Calu3 (cell line): Measurements from ENCODE around the gene MED6. TPM values are rescaled to one million over a fixed set of nuclear protein-coding genes. Genes with fewer than 3 reads are reported as not detected.

Experiments used
- BruUV-seq: library from RNA; stranded (reverse); fragments of 400-500 nt; replicated peaks from 2 replicates; lab custom pipeline; 2021; lab: Mats Ljungman, UMichigan
- CTCF ChIA-PET: fragments of 300-600 bp; sonication (Branson Sonifier 250); formaldehyde crosslinking; loops from one replicate; lab custom pipeline; 2022; ENCODE audit warnings: antibody characterized with exemption; lab: Charles Lee
- DNase-seq: peaks from one replicate; pipeline ENCODE4 v3.0.0; 2022
- H3K27ac Mint-ChIP-seq: one replicate; pipeline ENCODE4 v1.8.0; 2022; ENCODE audit warnings: mixed read lengths; ENCODE audit not compliant: unreplicated experiment
- H3K27me3 Mint-ChIP-seq: one replicate; pipeline ENCODE4 v1.8.0; 2022; ENCODE audit warnings: mixed read lengths; ENCODE audit not compliant: unreplicated experiment
- H3K36me3 Mint-ChIP-seq: one replicate; pipeline ENCODE4 v1.8.0; 2022; ENCODE audit warnings: mild to moderate bottlenecking, moderate library complexity, mixed read lengths; ENCODE audit not compliant: insufficient read depth, unreplicated experiment
- H3K4me1 Mint-ChIP-seq: one replicate; pipeline ENCODE4 v1.8.0; 2022; ENCODE audit warnings: mild to moderate bottlenecking, low read depth, mixed read lengths; ENCODE audit not compliant: unreplicated experiment
- H3K4me3 Mint-ChIP-seq: one replicate; pipeline ENCODE4 v1.8.0; 2022; ENCODE audit warnings: mild to moderate bottlenecking, low read depth, moderate library complexity, mixed read lengths; ENCODE audit not compliant: unreplicated experiment
- H3K9me3 Mint-ChIP-seq: one replicate; pipeline ENCODE4 v1.8.0; 2022; ENCODE audit warnings: low read depth, mixed read lengths; ENCODE audit not compliant: unreplicated experiment
- intact Hi-C: fragments of 100-400 bp; cut with micrococcal nuclease; formaldehyde crosslinking; loops from one replicate; pipeline ENCODE4 v1.10.0; 2022; ENCODE audit not compliant: unreplicated experiment
- total RNA-seq: library from RNA; stranded (reverse); gene quantifications from 2 replicates; pipeline ENCODE4 v1.2.3, GENCODE V29; 2022
- TF ChIP-seq, protein P1 (sequence below): fragments of 200-600 bp; IDR thresholded peaks from one replicate; pipeline ENCODE4 v1.8.0; 2022; ENCODE audit warnings: antibody characterized with exemption; ENCODE audit not compliant: unreplicated experiment

Gene MED6
- total RNA-seq, 1 experiment from 2014 or later: 38.3 TPM

DNA sequence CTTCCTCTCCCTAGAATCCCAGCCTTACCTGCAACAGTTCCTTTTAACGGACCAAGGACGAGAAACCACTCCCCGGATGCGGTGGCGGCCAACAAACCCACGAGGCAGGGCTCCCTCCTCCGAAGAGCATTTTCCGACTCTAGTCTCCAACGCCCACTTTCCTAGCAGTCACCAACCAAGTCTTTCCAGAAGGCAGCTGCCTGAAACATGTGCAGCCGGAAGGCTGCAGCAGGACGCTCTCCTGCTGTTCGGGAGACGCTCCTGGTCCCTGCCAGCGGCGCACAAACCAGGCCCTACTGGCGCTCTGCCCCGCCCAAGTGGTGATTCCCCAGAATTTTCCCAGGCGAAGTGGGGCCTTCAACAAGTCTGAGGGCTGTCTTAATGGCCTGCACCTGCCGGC, 44.6 kb downstream of the MED6 start:
- Mint-ChIP-seq H3K4me3 (peak overlapping the region; percentile 59), H3K9me3 (peaks cover 2% of the 10 kb centered on the region), H3K27ac (peak overlapping the region; percentile 11), H3K27me3 (no peaks in the 10 kb centered on the region), H3K36me3 (no peaks in the 10 kb centered on the region), H3K4me1 (peaks cover 8% of the 10 kb centered on the region)
- TF ChIP-seq, protein P1, sequence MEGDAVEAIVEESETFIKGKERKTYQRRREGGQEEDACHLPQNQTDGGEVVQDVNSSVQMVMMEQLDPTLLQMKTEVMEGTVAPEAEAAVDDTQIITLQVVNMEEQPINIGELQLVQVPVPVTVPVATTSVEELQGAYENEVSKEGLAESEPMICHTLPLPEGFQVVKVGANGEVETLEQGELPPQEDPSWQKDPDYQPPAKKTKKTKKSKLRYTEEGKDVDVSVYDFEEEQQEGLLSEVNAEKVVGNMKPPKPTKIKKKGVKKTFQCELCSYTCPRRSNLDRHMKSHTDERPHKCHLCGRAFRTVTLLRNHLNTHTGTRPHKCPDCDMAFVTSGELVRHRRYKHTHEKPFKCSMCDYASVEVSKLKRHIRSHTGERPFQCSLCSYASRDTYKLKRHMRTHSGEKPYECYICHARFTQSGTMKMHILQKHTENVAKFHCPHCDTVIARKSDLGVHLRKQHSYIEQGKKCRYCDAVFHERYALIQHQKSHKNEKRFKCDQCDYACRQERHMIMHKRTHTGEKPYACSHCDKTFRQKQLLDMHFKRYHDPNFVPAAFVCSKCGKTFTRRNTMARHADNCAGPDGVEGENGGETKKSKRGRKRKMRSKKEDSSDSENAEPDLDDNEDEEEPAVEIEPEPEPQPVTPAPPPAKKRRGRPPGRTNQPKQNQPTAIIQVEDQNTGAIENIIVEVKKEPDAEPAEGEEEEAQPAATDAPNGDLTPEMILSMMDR: no peak
- intact Hi-C loops: no loop called here
- no TSS peak for BruUV-seq
- DNase-seq: peak; percentile 24
- CTCF ChIA-PET: no interaction called here

- H3K27ac Mint-ChIP-seq: no peak overlapping the region
- TF ChIP-seq, protein P1: no peak
- CTCF ChIA-PET: no interaction called here
- H3K9me3 Mint-ChIP-seq: peaks cover 14% of the 10 kb centered on the region
- no peak overlapping the region for H3K4me3 Mint-ChIP-seq
- H3K4me1 Mint-ChIP-seq: no peaks in the 10 kb centered on the region
- no peaks in the 10 kb centered on the region for H3K27me3 Mint-ChIP-seq
- no peaks in the 10 kb centered on the region for H3K36me3 Mint-ChIP-seq
- no peak for DNase-seq
- BruUV-seq: no TSS peak
- intact Hi-C loops: no loop called here
Measured at GRCh38 chr14:70538087-70538486, 62.4 kb downstream of the MED6 start.

- Mint-ChIP-seq H3K4me3 (no peak overlapping the region), H3K27me3 (no peaks in the 10 kb centered on the region), H3K36me3 (no peaks in the 10 kb centered on the region), H3K27ac (no peak overlapping the region), H3K4me1 (no peaks in the 10 kb centered on the region), H3K9me3 (peaks cover 14% of the 10 kb centered on the region)
- BruUV-seq: no TSS peak
- intact Hi-C loops: no loop called here
- CTCF ChIA-PET: no interaction called here
- no peak for DNase-seq
- TF ChIP-seq, protein P1: no peak
Measured at GRCh38 chr14:70536830-70537229, 63.6 kb downstream of the MED6 start.

- H3K4me1 Mint-ChIP-seq: no peaks in the 10 kb centered on the region
- H3K9me3 Mint-ChIP-seq: peaks cover 14% of the 10 kb centered on the region
- no peak for DNase-seq
- no peaks in the 10 kb centered on the region for H3K36me3 Mint-ChIP-seq
- BruUV-seq: no TSS peak
- no peak within 1 kb of the TSS for H3K27ac Mint-ChIP-seq
- TF ChIP-seq, protein P1: no peak
- CTCF ChIA-PET: no interaction called here
- H3K4me3 Mint-ChIP-seq: no peak within 1 kb of the TSS
- H3K27me3 Mint-ChIP-seq: no peaks in the 10 kb centered on the region
- intact Hi-C loops: no loop called here
Measured at GRCh38 chr14:70534904-70535303, 65.6 kb downstream of the MED6 start, which contains the start of gene ADAM20. TSS of gene ADAM20 (minus strand) at chr14:70535004. CDS start at chr14:70524757, 10,247 bp downstream.

Other genes with a start within 250 kb of the MED6 start
- gene COX16, start 241.0 kb downstream of the MED6 start, total RNA-seq: 56.1 and 56.6 TPM in 2 replicates
- gene SYNJ2BP, start 183.6 kb downstream of the MED6 start, total RNA-seq: 24.8 and 25.6 TPM in 2 replicates
- gene ADAM21, start 148.5 kb downstream of the MED6 start, total RNA-seq: 0.17 and 0.22 TPM in 2 replicates
- gene ADAM20, start 65.7 kb downstream of the MED6 start, total RNA-seq: 1.3 and 1.8 TPM in 2 replicates
- gene TTC9, start 41.3 kb upstream of the MED6 start, total RNA-seq: 9.8 and 11.0 TPM in 2 replicates
- 23.3 and 24.3 TPM in 2 replicates for gene MAP3K9, start 208.9 kb upstream of the MED6 start, total RNA-seq